ENCODE data around the gene PSMC3. TPM values are rescaled to one million over a fixed set of nuclear protein-coding genes. Genes with fewer than 3 reads are reported as not detected.

Gene PSMC3
- total and polyA plus RNA-seq, 11 donors: 121 to 258 (median 156) TPM

- intact Hi-C loops (cut with DNase I): loop anchor here in 1 of 10 donors (10.0 kb wide), 1 partner anchor 455 kb away; the partner anchor contains the start of gene NUP160
- ATAC-seq: no peak
- H3K4me3 ChIP-seq: peak overlapping the region in 1 of 12 donors; percentile 17
- peak in 1 of 5 donors; percentile 30 for DNase-seq
- H3K36me3 ChIP-seq: no peaks in the 10 kb centered on the region
- peaks cover 0 to 73% (median 7%) of the 10 kb centered on the region in 12 donors for H3K4me1 ChIP-seq
- 87 to 90% (median 89%) methylated on average over 17 of the region's 17 CpGs for WGBS, 4 donors
- H3K27me3 ChIP-seq: no peaks in the 10 kb centered on the region
- TF ChIP-seq POLR2A (IDR thresholded peaks at IDR 0.05): no peak
- TF ChIP-seq, protein P1, sequence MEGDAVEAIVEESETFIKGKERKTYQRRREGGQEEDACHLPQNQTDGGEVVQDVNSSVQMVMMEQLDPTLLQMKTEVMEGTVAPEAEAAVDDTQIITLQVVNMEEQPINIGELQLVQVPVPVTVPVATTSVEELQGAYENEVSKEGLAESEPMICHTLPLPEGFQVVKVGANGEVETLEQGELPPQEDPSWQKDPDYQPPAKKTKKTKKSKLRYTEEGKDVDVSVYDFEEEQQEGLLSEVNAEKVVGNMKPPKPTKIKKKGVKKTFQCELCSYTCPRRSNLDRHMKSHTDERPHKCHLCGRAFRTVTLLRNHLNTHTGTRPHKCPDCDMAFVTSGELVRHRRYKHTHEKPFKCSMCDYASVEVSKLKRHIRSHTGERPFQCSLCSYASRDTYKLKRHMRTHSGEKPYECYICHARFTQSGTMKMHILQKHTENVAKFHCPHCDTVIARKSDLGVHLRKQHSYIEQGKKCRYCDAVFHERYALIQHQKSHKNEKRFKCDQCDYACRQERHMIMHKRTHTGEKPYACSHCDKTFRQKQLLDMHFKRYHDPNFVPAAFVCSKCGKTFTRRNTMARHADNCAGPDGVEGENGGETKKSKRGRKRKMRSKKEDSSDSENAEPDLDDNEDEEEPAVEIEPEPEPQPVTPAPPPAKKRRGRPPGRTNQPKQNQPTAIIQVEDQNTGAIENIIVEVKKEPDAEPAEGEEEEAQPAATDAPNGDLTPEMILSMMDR (IDR thresholded peaks at IDR 0.05): no peak
- H3K27ac ChIP-seq: peak overlapping the region in 2 of 12 donors; percentile 22 to 97
- no peaks in the 10 kb centered on the region for H3K9me3 ChIP-seq
These were observed 36.4 kb downstream of the PSMC3 start for GRCh38 chr11:47389577-47390421.

DNA sequence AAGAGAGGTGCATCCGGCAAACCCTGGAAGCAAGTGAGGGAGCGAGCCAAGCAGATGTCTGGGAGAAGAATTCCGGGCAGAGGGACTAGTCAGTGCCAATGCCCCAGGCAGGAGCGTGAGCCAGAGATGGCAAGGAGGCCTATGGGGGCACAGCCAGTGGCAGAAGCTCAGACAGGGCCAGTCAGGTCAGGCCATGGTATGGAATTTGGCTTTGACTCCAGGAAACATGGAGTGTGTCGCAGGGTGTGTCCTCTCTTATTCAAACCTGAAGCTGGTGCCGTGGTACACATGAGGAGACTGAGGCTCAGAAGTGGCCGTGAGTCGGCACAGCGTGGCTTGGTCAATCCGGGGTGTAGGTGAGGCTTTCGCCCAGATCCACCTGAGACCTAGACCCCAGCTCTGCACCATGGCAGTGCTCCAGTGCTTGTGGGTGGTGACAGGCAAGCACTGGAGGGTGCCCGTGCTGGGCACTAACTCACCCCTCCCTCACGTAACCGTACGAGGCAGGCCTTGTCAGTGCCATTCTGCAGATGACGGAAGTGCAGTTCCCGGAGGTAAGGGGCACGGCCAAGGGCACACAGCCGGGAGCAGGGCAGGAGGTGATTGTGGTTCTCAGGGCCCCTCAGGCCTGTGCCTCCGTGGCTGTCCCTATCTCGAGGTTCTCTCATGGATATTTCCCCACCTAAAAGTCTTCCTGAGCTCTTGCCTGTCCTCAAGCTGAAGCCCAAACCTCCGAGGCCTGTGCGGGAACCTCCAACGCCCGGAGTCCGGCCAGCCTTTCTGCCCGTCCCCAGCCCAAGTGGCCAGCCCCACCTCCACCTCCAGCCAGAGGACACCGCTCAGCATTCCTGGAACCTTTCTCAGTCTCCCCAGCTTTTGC lies 37.3 kb downstream of the PSMC3 start:
- H3K4me3 ChIP-seq: peak overlapping the region in 1 of 12 donors; percentile 17
- H3K36me3 ChIP-seq: no peaks in the 10 kb centered on the region
- DNase-seq (no peak), ATAC-seq (no peak)
- H3K4me1 ChIP-seq: peaks cover 0 to 66% (median 0%) of the 10 kb centered on the region in 12 donors
- no peaks in the 10 kb centered on the region for H3K9me3 ChIP-seq
- intact Hi-C loops (cut with DNase I): no loop called here
- no peaks in the 10 kb centered on the region for H3K27me3 ChIP-seq
- peak overlapping the region in 2 of 12 donors; percentile 22 to 97 for H3K27ac ChIP-seq
- WGBS, 4 donors: 88 to 93% (median 92%) methylated on average over 26 to 28 of the region's 28 CpGs
- TF ChIP-seq POLR2A (IDR thresholded peaks at IDR 0.05): no peak
- TF ChIP-seq, protein P1 (IDR thresholded peaks at IDR 0.05): no peak

GRCh38 chr11:47387944-47388696 lies 38.1 kb downstream of the PSMC3 start:
- H3K36me3 ChIP-seq: no peaks in the 10 kb centered on the region
- intact Hi-C loops (cut with DNase I): no loop called here
- 77 to 83% (median 79%) methylated on average over 12 to 13 of the region's 13 CpGs for WGBS, 4 donors
- no peak for DNase-seq
- H3K27ac ChIP-seq: peak overlapping the region in 1 of 12 donors; percentile 97
- peak in 2 of 4 donors; percentile 19 to 46 for ATAC-seq
- H3K4me1 ChIP-seq: peaks cover 0 to 65% (median 0%) of the 10 kb centered on the region in 12 donors
- no peak overlapping the region for H3K4me3 ChIP-seq
- TF ChIP-seq, protein P1 (IDR thresholded peaks at IDR 0.05): no peak
- H3K9me3 ChIP-seq: no peaks in the 10 kb centered on the region
- H3K27me3 ChIP-seq: no peaks in the 10 kb centered on the region

Measured in heart left ventricle (tissue), 16 donors.